HG03097 (cell line): ENCODE measurements around the gene LOC101059915.
"Not testable (repeated sequence)": the region's sequence is repeated elsewhere in the genome, so short reads cannot be mapped to it uniquely, and the experiment has no call there.

Experiments
- ATAC-seq: cut with Tn5 transposase; IDR thresholded peaks from one replicate; pipeline ENCODE4 v1.9.1; 2021; ENCODE audit not compliant: unreplicated experiment, low FRiP score

The LOC101059915 gene

DNA sequence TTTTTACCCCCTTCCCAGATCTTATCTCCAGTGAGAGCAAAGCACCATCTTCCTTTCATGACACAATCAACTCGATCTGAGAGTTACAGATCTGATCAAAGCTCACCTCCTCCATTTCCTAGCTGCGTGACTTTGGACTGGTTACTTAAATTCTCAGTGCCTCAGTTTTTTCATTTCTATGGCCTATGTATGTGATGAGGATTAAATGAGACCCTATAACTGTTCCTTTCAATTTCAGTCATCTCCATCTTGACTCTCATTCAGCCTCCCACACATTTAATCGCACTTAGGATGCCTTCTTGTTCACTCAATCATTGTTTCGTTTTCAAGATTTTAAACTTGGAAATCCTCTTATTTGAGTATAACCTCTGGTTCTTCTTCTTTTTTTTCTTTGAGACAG, 28.9 kb upstream of the LOC101059915 start:
- ATAC-seq, result no peak

DNA sequence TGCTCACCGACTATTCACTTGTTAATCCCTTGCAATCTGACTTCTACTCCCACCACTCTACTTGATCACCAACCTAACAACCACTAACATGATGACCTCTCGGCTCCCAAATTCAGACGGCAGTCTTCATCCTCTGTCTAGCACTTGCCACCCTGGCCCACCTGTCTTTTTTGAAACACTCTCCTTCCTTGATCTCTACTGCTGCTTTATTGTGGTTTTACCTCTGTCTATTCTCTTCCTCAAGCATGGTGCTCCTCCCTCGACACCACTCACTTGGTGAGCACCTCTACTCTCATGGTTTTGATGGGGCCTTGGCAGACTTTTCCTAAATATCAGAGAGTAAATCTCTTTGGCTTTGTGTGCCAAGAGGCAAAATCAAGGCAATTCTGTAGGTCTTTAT, 27.3 kb upstream of the LOC101059915 start:
- no peak for ATAC-seq

DNA sequence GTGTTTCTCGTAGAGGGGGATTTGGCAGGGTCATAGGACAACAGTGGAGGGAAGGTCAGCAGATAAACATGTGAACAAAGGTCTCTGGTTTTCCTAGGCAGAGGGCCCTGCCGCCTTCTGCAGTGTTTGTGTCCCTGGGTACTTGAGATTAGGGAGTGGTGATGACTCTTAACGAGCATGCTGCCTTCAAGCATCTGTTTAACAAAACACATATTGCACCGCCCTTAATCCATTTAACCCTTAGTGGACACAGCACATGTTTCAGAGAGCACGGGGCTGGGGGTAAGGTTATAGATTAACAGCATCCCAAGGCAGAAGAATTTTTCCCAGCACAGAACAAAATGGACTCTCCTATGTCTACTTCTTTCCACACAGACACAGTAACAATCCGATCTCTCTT, 22.9 kb upstream of the LOC101059915 start:
- ATAC-seq, result not testable (repeated sequence)

DNA sequence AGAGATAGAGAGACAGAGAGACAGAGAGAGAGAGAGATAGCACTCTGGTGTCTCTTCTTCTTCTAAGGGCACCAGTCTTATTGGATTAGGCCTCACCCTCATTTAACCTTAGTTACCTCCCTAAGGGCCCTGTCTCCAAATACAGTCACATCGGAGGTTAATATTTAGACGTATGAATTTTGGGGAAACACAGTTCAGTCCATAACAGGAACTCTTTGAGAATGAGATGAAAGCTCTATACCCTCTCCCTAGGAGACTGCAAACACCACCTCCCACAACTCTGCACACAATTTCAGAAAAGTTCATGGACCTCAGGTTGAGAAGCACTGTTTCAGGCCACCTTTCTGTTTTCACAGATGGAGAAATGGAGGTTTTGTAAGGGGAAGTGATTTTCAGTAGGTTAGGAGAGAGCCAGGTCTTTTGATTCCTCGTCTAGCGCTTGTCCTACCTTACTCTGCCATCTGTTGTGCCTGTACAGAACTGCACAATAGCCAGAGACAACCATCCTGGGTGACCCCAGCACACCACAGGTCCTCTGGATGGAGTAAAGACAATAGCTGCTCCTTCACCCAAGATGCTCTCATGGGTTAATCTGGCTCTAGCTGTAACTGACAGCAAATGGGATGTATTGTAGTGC, 16.9 kb upstream of the LOC101059915 start:
- ATAC-seq, result peak; percentile 75

DNA sequence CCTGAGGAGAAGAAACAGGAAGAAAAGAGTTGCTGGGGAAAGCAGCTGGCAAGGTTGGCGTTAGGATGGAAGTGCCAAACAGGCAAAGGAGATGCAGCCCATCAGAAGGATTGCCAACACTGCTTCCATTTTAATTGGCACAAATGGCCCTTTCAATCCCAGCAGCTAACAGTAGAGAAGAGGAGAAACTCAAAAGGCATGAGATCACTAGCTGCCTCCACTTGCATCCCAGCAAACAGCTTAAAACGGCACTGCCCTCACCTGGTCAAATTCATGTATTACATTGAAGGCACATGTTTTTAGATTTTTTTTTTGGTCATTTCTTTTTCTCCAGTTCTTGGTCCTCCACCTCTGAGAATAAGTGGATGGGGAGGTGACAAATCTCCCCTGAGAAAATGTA, 14.9 kb upstream of the LOC101059915 start:
- ATAC-seq, result no peak

DNA sequence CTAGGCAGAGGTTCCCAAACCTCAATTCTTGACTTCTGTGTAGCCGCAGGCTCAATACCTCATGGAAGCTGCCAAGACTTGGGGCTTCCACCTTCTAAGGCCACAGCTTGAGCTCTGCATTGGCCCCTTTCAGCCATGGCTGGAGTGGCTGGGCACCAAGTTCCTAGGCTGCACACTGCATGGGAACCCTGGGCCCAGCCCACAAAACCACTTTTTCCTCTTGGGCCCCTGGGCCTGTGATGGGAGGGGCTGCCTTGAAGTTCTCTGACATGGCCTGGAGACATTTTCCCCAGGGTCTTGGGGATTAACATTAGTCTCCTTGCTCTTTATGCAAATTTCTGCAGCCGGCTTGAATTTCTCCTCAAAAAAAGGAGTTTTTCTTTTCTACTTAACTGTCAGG, 14.0 kb upstream of the LOC101059915 start:
- ATAC-seq, result no peak

DNA sequence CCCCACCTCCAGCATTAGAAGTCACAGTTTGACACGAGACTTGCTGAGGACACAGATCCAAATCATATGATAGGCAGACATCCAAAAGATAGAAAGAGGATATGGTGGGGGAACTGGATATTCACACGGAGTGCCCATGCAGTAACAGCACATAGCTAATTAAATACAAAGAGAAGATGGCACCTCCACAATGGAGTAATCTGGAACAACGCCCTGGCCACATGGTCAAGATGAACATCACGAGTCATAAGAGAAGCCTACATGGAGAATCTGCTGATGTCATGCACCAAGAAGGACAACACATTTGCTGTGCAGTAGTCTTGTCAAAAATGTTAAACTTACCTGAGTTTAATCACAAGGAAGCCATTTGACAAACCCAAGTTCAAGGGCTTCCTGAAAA, 10.1 kb upstream of the LOC101059915 start:
- ATAC-seq, result no peak

DNA sequence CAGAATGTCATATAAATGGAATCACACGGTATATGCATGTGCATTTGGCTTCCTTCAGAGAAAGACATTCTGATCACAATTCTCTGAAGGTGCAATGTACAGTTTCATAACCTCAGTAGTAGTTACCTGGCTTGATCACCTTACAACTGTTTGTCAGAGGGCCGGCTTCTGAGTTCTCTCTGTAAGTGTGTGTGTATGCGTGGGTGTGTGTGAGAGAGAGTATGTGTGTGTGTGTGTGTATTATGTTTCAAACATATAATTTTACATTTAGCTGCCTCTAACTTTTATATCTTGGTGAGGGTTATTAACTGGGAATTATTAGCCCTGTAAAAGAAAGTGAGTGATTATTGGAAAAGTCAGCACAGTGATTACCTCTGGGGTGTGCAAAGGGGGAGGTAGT, 8.0 kb upstream of the LOC101059915 start:
- ATAC-seq, result no peak

DNA sequence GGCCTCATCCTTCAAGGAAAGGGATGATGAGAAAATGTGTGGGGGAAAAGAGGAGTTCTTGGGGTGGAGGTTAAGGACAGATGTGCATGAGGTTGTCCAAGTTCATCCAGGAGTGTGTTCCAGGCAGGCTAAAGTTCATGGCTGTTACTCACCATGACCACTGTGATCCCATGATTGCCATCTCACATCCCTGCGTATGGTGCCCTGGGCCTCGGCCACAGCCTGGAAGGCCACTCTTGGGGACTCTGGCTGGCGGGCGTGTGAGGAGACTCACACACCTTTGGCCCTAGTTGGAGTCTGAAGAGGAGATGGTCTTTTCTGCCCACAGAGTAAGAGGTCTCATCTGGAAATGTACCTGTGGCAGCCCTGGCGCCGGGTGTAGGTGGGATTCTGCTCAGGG, 7.4 kb upstream of the LOC101059915 start:
- ATAC-seq, result no peak

DNA sequence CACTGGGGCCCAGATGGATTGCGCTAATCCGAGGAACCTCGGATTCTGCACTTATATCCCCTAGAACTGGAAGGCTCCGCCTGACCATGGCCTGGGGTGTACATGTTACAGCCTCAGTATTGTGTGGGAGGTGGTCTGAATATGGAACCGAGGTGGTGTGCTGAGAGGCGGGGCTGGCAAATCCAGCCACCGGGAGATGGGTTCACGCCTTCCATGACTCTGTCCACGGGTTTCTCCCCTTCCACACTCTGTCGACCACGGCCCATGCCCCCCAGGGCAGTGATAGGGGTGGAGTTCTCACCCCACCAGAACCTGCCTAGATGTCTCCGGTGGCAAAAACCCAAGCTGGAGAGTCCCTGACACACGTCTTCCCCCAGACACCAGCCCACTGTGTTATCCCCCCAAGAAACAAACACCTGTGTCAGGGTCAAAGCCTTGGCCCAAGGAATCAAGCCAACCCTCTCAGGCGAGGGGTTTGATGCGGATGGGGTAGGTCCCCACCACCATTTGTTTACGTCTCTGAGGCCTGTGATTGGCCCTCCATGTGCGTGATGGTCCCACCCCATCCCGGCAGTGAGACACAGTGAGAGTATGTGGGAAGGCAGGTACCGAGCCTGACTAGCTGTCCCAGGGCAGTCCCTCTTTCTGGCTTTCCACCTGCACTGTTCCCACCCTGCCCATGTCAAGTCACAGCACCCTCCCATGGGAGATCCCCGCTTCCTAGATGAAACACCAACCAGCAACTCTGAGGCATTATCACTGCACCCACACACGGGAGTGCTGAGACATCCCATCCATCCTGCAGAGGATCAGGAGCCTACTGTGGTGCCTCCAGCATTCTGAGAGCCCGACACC, 6.6 kb upstream of the LOC101059915 start:
- no peak for ATAC-seq

DNA sequence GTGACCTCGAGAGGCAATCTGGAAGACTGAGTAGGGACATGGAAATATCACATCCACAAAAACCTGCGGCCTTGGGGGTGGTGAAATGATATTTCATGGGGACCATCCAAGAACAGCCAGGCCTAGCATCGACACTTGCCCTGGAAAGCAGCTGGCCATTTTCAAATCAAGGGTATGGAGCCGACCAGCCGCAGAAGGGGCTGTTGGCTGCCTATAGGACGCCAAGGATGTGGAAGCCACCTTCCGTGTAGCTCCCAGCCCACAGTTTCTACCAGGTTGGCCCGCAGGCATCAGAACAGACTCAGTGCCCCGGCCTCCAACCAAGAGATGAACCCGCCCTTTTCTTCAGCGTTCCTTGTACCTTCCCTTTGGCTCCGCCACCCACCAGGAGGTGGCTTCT, 5.4 kb upstream of the LOC101059915 start:
- no peak for ATAC-seq

DNA sequence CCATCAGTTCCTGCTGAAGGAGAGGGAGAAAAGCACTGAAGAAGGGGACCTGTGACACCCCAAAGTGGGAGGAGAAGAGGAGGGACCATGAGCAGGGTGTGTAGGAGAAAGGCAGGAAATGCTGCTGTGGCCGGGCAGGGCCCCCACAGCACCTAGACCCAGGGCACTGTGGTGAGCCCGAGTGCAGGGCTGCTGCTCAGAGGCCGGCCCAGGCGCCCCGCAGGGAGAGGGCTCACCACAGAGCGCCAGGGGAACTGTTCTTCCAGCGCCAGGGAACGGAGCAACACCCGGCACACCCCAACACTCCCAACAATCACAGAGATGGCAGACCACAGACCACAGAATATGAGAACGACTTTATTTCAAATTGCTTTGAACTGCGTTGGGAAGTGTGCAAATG, 4.7 kb upstream of the LOC101059915 start:
- not testable (repeated sequence) for ATAC-seq

DNA sequence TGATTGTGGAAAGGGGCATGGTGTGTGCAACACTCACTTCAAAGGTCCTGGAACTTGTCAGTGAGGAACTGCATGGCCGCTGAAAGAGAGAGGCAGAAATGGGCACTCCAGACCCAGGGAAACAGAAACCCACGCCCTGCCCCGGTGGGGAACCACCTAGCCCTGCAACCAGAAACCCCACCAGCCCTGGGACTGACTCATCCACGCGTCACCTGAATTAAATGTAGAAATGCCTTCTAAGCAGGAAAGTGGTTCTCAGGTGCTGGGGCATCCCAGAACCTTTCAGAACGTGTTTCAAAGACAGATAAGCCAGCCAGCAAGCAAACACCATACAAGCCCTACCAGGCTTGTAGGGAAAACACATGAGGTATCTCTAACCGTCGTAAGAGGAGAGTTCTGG, 4.1 kb upstream of the LOC101059915 start:
- ATAC-seq, result not testable (repeated sequence)

DNA sequence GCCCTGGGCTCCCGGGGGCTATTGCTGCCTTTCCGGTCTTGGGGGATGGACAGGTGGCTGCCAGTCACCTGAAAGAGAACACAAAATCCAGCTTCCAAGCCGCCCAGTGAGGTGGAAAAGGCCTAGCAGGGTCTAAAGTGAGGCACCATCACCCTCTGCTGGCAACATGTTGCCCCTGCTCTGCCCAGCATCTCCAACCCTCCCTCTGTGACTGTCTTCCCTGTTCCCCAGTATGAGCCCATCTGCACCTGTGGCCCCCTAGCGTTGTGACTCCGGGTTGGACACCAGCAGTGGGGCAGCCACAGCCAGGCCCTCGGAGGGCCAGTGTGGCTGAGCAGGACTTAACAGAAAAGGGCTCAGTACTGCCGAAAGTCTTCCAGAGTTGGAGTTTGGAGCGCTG, 3.1 kb upstream of the LOC101059915 start:
- not testable (repeated sequence) for ATAC-seq

DNA sequence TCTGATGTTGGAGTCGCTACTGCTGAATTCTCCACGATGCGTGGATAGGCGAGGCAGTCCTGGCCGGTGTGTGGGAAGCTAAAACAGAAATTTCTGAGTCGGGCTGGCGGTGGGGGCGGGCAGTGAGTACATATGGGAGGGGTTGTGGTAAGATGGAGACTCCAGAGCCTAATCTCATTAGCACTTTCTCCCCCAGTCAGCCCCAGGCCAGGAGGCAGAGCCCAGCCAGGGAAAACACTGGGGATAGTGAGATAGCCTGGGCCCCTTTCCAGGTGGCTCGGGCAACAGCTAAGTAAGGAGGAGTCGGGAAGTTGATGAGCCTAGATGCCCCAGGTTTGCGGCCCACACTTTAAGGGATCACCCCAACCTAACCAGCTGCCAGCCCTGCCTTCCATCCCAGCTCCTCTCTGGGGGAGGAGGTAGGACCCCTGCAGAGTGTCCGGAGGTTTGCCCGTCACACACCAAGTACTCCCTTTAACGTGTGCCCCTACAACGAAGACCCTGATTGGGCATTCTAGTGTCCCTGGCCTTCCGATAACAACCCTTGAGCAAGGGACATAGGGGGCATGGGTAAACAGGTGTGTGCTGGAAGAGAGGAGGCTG, 2.4 kb upstream of the LOC101059915 start:
- ATAC-seq, result no peak

DNA sequence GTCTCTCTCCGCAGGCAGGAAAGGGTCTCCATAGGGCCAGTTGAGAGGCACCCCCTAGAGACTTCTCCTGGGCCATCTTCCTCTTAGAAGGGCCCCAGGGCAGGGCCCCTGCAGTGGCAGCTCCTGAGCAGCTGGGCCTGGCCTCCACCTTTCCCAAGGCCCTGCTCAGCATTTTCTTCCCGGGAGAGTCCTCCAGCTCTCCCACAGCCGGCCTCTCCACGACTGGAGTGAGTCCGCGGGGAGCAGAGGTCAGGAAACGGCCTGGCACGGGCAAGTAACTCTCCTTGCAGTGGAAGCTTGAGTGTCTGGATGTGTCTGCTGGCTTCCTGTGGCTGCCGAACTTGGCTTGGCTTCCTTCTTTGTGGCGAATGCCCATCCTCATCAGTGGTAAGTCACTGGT, 1.6 kb upstream of the LOC101059915 start:
- ATAC-seq, result no peak

DNA sequence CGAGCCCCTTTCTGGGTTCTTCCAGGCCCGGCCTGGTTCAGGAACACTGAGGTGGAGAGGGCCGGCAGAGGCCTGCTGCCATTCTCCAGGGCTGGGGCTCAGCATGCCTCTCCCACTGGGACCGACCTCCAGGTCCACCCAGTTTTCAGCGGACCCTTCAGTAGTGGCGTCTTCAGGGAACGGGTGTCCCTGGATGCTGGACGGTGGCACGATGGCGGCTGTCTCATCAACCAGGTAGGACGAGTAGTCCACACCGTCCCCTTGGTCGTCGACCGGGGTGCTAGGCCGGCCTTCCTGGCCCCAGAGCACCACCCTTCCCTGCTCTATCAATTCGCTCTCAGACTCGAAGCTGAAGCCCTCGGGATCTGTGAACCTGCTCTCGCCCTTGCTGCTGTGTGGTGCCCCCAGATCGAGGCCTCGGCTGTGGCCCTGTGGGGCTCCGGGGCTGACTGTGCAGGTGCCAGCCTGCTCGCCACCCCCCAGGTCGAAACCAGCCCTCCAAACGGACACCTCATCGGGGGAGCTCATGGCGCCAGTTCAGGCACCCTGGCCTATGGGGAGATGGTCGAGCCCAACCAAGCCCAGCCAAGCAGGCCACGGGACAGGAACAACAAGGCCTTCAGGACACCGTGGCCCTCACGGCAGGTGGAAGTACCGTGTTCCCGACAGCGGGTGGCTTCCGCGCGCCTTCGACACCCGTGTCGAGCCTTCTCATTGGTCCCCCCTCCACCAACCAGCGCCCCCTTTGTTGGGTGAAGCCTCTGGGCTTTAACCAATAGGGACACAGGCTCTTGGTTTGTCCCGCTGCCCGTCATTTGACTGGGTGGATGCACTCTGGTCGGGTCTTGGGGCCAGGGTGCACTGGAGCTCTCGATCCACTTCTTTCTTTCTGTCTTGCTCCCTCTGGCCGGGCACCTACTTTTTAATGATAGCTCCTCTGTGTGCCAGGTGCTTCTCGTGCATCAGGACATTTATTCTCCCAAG, 814 bp upstream of the LOC101059915 start:
- ATAC-seq, result no peak

DNA sequence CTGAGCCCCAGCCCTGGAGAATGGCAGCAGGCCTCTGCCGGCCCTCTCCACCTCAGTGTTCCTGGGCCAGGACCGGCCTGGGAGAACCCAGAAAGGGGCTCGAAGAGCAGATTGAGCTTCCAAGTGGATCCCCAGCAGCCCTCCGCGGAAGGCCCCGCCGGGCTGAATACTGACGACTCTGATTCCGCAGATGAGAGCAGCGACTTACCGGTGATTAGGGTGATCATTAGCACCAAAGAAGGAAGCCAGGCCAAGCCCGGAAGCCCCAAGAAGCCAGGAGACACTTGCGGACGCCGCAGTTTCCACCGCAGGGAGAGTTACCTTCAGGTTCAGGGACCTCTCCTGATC, 876 bp downstream of the LOC101059915 start:
- ATAC-seq, result no peak

DNA sequence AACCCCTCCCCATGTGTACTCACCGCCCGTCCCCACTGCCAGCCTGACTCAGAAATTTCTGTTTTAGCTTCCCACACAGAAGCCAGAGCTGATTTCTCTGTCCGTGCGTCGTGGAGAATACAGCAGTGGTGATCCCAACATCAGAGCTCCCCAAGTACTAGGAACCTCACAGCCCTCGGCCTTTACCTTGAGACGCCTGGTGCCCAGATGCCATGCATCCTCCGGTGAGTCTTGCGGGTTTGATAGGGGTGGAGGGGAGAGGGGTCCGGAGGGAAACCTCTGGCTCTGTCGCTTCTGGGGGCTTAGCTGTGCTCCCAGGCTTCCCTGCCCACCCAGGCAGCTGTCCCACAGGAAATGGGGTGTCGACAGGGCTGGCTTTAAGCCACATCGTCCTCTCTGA, 2.1 kb downstream of the LOC101059915 start:
- ATAC-seq, result no peak

DNA sequence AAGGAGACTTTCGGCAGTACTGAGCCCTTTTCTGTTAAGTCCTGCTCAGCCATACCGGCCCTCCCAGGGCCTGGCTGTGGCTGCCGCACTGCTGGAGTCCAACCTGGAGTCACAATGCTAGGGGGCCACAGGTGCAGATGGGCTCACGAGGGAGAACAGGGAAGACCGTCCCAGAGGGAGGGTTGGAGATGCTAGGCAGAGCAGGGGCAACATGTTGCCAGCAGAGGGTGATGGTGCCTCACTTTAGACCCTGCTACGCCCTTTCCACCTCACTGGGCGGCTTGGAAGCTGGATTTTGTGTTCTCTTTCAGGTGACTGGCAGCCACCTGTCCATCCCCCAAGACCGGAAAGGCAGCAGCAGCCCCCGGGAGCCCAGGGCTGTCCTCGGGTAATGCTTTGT, 2.6 kb downstream of the LOC101059915 start:
- not testable (repeated sequence) for ATAC-seq
